ENCODE measurements around the gene ADAMTSL1.

GRCh38 chr9:18786196-18786595 lies 312.2 kb downstream of the ADAMTSL1 start:
- no peak for TF ChIP-seq ZNF598 (CRISPR knock-in tag; IDR thresholded peaks at IDR 0.05; ENCODE audit: borderline replicate concordance)
- TF ChIP-seq ZNF101 (CRISPR knock-in tag; IDR thresholded peaks at IDR 0.05; ENCODE audit: borderline replicate concordance, low read depth) = no peak
- no peak for TF ChIP-seq RARG (CRISPR knock-in tag; IDR thresholded peaks at IDR 0.05; ENCODE audit: low read depth)
- TF ChIP-seq POLR2A (IDR thresholded peaks at IDR 0.05; ENCODE audit: insufficient read depth in 1 of 2, low read depth in 2 of 2, low read length in 2 of 2) = no peak
- no peak for TF ChIP-seq SMAD3 (CRISPR knock-in tag; IDR thresholded peaks at IDR 0.05)

Data from HepG2 (cell line).